ENCODE measurements around the gene GAST.
A peak's percentile ranks its signal among the peaks of the same experiment; 100 is the strongest.
"Not testable (repeated sequence)": the region's sequence is repeated elsewhere in the genome, so short reads cannot be mapped to it uniquely, and the experiment has no call there.

Gene GAST

DNA sequence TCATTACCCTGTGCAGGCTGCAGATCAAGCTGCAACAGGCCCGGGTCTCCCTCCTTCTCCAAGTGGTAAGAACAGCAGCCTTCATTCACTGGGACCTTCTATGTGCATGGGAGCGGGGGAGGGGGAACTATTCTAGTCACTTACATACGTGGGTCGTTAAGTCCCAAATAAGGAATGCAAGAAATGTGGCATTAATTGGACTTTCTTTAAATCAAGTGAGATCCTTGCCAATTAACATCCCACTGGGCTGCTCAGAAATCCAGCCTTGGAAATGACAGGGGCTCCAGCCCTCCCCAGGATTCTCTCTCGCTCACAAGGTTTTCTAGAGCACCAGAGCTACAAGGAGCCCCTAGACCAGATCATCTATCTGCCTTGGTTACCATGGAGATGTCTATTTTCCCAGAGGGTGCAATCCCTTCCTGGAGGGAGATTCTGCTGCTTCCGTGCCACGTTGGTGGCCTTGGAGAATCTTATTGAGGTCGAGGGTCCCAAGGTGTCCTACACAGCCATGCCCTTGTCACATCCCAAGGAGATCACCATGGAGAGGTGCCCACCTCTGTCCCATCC is 28.6 kb upstream of the GAST start:
- Histone ChIP-seq H3K4me3 (ENCODE audit: low read length in 2 of 2) (no peak overlapping the region), H3K9me3 (replicated peaks in 1 of 2; ENCODE audit: control insufficient read depth in 2 of 2, insufficient read depth in 1 of 2, low read depth in 1 of 2, low read length in 2 of 2) (no peaks in the 10 kb centered on the region), H3K18ac (ENCODE audit: low read length) (no peak overlapping the region), H3K27ac (replicated peaks; ENCODE audit: low read length) (peak overlapping the region; percentile 34), H3K36me3 (replicated peaks in 1 of 2; ENCODE audit: control insufficient read depth in 2 of 2, insufficient read depth in 2 of 2, low read length in 2 of 2) (no peaks in the 10 kb centered on the region), H2BK15ac (ENCODE audit: low read length) (no peak overlapping the region), H4K91ac (ENCODE audit: low read depth, low read length, poor library complexity) (no peak overlapping the region), H3K4me2 (ENCODE audit: insufficient read depth, low read length, poor library complexity, severe bottlenecking) (peak overlapping the region; percentile 15), H2BK120ac (ENCODE audit: low read depth, low read length) (no peak overlapping the region), H3K27me3 (ENCODE audit: control insufficient read depth in 3 of 3, insufficient read depth in 3 of 3, low read depth in 1 of 3, low read length in 3 of 3) (no peaks in the 10 kb centered on the region), H3K4me1 (ENCODE audit: control insufficient read depth in 2 of 2, insufficient read depth in 1 of 2, low read depth in 1 of 2, low read length in 2 of 2) (peaks cover 14 to 15% of the 10 kb centered on the region in 2 donors), H2BK5ac (ENCODE audit: low read length) (no peak overlapping the region), H3K79me1 (ENCODE audit: low read depth, low read length) (no peaks in the 10 kb centered on the region), H3K9ac (ENCODE audit: low read depth, low read length, poor library complexity) (no peak overlapping the region), H3K23ac (ENCODE audit: low read depth, low read length, poor library complexity) (no peak overlapping the region), H3K14ac (ENCODE audit: low read length) (no peak overlapping the region), H3K4ac (ENCODE audit: low read length) (no peak overlapping the region), H4K8ac (ENCODE audit: low read depth, low read length) (no peak overlapping the region), H2BK12ac (ENCODE audit: low read length) (no peak overlapping the region), H2AK5ac (ENCODE audit: low read depth, low read length) (no peak overlapping the region), H2AFZ (ENCODE audit: low read length) (peak overlapping the region; percentile 21)
- no CpG with 5 or more reads among the region's 8 CpGs for WGBS, 2 donors (ENCODE audit: extremely low coverage in 2 of 2, insufficient read length in 2 of 2, insufficient replicate concordance in 1 of 2)
- no peak for DNase-seq (ENCODE audit: low spot score)

DNA sequence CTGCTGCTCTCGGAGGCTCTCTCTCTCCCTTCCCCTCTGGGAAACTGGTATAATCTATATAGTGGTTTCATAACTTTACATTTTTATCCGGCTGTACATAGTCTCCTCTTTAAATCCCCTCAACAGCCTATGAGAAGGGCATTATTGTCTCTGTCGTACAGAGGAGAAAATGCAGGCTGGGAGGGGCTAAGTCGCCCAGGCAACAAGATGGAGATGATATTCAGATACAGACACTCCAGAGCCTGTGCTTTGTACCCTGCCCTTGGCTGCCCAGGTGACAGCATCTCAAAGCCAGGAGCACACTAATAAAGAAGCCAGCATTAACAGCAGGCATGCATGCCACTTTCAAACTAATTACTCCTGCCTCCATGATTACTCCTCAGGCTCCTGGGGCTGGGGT is 28.1 kb upstream of the GAST start:
- H3K4me2 ChIP-seq (ENCODE audit: insufficient read depth, low read length, poor library complexity, severe bottlenecking) = no peak overlapping the region
- peaks cover 13 to 14% of the 10 kb centered on the region in 2 donors for H3K4me1 ChIP-seq (ENCODE audit: control insufficient read depth in 2 of 2, insufficient read depth in 1 of 2, low read depth in 1 of 2, low read length in 2 of 2)
- DNase-seq (ENCODE audit: low spot score) = no peak
- no peak overlapping the region for H2BK15ac ChIP-seq (ENCODE audit: low read length)
- no peak overlapping the region for H3K23ac ChIP-seq (ENCODE audit: low read depth, low read length, poor library complexity)
- peak overlapping the region; percentile 21 for H2AFZ ChIP-seq (ENCODE audit: low read length)
- H2BK120ac ChIP-seq (ENCODE audit: low read depth, low read length) = no peak overlapping the region
- no peaks in the 10 kb centered on the region for H3K27me3 ChIP-seq (ENCODE audit: control insufficient read depth in 3 of 3, insufficient read depth in 3 of 3, low read depth in 1 of 3, low read length in 3 of 3)
- H2AK5ac ChIP-seq (ENCODE audit: low read depth, low read length) = peak overlapping the region; percentile 12
- no peak overlapping the region for H3K4ac ChIP-seq (ENCODE audit: low read length)
- H3K9ac ChIP-seq (ENCODE audit: low read depth, low read length, poor library complexity) = no peak overlapping the region
- H4K91ac ChIP-seq (ENCODE audit: low read depth, low read length, poor library complexity) = no peak overlapping the region
- no peak overlapping the region for H3K27ac ChIP-seq (replicated peaks; ENCODE audit: low read length)
- no peak overlapping the region for H4K8ac ChIP-seq (ENCODE audit: low read depth, low read length)
- H3K36me3 ChIP-seq (replicated peaks in 1 of 2; ENCODE audit: control insufficient read depth in 2 of 2, insufficient read depth in 2 of 2, low read length in 2 of 2) = no peaks in the 10 kb centered on the region
- H3K79me1 ChIP-seq (ENCODE audit: low read depth, low read length) = peaks cover 2% of the 10 kb centered on the region
- H3K14ac ChIP-seq (ENCODE audit: low read length) = no peak overlapping the region
- no peak overlapping the region for H2BK12ac ChIP-seq (ENCODE audit: low read length)
- no CpG with 5 or more reads among the region's 4 CpGs for WGBS, 2 donors (ENCODE audit: extremely low coverage in 2 of 2, insufficient read length in 2 of 2, insufficient replicate concordance in 1 of 2)
- no peaks in the 10 kb centered on the region for H3K9me3 ChIP-seq (replicated peaks in 1 of 2; ENCODE audit: control insufficient read depth in 2 of 2, insufficient read depth in 1 of 2, low read depth in 1 of 2, low read length in 2 of 2)
- H3K18ac ChIP-seq (ENCODE audit: low read length) = no peak overlapping the region
- no peak overlapping the region for H3K4me3 ChIP-seq (ENCODE audit: low read length in 2 of 2)
- H2BK5ac ChIP-seq (ENCODE audit: low read length) = no peak overlapping the region

DNA sequence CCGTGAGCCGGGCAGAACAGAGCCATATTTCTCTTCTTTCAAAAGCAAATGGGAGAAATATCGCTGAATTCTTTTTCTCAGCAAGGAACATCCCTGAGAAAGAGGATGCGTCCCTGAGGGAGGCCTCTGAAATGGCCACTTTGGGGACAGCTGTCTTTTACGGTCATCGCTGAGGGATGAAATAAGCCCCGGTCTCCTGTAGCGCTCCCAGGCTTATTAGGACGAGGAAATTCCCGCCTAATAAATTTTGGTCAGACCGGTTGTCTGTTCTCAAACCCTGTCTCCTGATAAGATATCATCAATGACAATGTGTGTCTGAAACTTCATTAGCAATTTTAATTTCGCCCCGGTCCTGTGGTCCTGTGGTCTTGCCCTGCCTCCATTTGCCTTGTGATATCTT is 26.4 kb upstream of the GAST start:
- H2BK120ac ChIP-seq (ENCODE audit: low read depth, low read length); H2AK5ac ChIP-seq (ENCODE audit: low read depth, low read length); H3K9me3 ChIP-seq (replicated peaks in 1 of 2; ENCODE audit: control insufficient read depth in 2 of 2, insufficient read depth in 1 of 2, low read depth in 1 of 2, low read length in 2 of 2); H3K9ac ChIP-seq (ENCODE audit: low read depth, low read length, poor library complexity); H2BK5ac ChIP-seq (ENCODE audit: low read length); H3K4me2 ChIP-seq (ENCODE audit: insufficient read depth, low read length, poor library complexity, severe bottlenecking); H2AFZ ChIP-seq (ENCODE audit: low read length); DNase-seq (ENCODE audit: low spot score); H3K4ac ChIP-seq (ENCODE audit: low read length); H4K8ac ChIP-seq (ENCODE audit: low read depth, low read length); H3K18ac ChIP-seq (ENCODE audit: low read length); H3K27ac ChIP-seq (replicated peaks; ENCODE audit: low read length); H4K91ac ChIP-seq (ENCODE audit: low read depth, low read length, poor library complexity); H2BK15ac ChIP-seq (ENCODE audit: low read length); H3K79me1 ChIP-seq (ENCODE audit: low read depth, low read length); H3K27me3 ChIP-seq (ENCODE audit: control insufficient read depth in 3 of 3, insufficient read depth in 3 of 3, low read depth in 1 of 3, low read length in 3 of 3); H3K4me3 ChIP-seq (ENCODE audit: low read length in 2 of 2); H3K14ac ChIP-seq (ENCODE audit: low read length); H3K23ac ChIP-seq (ENCODE audit: low read depth, low read length, poor library complexity); H2BK12ac ChIP-seq (ENCODE audit: low read length): not testable (repeated sequence)
- Histone ChIP-seq H3K4me1 (ENCODE audit: control insufficient read depth in 2 of 2, insufficient read depth in 1 of 2, low read depth in 1 of 2, low read length in 2 of 2) (peaks cover 13 to 15% of the 10 kb centered on the region in 2 donors), H3K36me3 (replicated peaks in 1 of 2; ENCODE audit: control insufficient read depth in 2 of 2, insufficient read depth in 2 of 2, low read length in 2 of 2) (peaks cover 8 to 14% of the 10 kb centered on the region in 2 donors)
- no CpG with 5 or more reads among the region's 13 CpGs for WGBS, 2 donors (ENCODE audit: extremely low coverage in 2 of 2, insufficient read length in 2 of 2, insufficient replicate concordance in 1 of 2)

DNA sequence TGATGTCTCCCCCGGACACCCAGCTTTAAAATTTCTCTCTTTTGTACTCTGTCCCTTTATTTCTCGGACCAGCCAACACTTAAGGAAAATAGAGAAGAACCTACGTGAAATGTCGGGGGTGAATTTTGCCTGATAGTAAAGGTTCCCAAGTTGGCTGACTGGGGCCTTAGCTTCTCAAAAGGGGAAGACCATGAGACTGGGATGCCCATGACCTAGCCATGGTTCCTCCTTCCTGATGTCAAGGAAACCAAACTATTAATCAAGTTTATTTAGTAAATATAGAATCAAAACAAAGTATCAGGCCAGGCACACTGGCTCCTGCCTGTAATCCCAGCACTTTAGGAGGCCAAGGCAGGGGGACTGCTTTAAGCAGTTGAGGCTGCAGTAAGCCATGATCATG is 25.9 kb upstream of the GAST start:
- H2AK5ac ChIP-seq (ENCODE audit: low read depth, low read length) = no peak overlapping the region
- no peak overlapping the region for H3K4ac ChIP-seq (ENCODE audit: low read length)
- no peak overlapping the region for H4K91ac ChIP-seq (ENCODE audit: low read depth, low read length, poor library complexity)
- H3K4me3 ChIP-seq (ENCODE audit: low read length in 2 of 2) = no peak overlapping the region
- no peak overlapping the region for H2BK15ac ChIP-seq (ENCODE audit: low read length)
- H3K9me3 ChIP-seq (replicated peaks in 1 of 2; ENCODE audit: control insufficient read depth in 2 of 2, insufficient read depth in 1 of 2, low read depth in 1 of 2, low read length in 2 of 2) = no peaks in the 10 kb centered on the region
- H3K23ac ChIP-seq (ENCODE audit: low read depth, low read length, poor library complexity) = no peak overlapping the region
- H3K14ac ChIP-seq (ENCODE audit: low read length) = no peak overlapping the region
- H3K18ac ChIP-seq (ENCODE audit: low read length) = no peak overlapping the region
- H3K4me1 ChIP-seq (ENCODE audit: control insufficient read depth in 2 of 2, insufficient read depth in 1 of 2, low read depth in 1 of 2, low read length in 2 of 2) = peaks cover 13 to 15% of the 10 kb centered on the region in 2 donors
- WGBS, 2 donors (ENCODE audit: extremely low coverage in 2 of 2, insufficient read length in 2 of 2, insufficient replicate concordance in 1 of 2) = no CpG with 5 or more reads among the region's 4 CpGs
- DNase-seq (ENCODE audit: low spot score) = no peak
- H3K9ac ChIP-seq (ENCODE audit: low read depth, low read length, poor library complexity) = no peak overlapping the region
- peaks cover 7% of the 10 kb centered on the region for H3K79me1 ChIP-seq (ENCODE audit: low read depth, low read length)
- H3K27ac ChIP-seq (replicated peaks; ENCODE audit: low read length) = no peak overlapping the region
- no peak overlapping the region for H2BK5ac ChIP-seq (ENCODE audit: low read length)
- H3K27me3 ChIP-seq (ENCODE audit: control insufficient read depth in 3 of 3, insufficient read depth in 3 of 3, low read depth in 1 of 3, low read length in 3 of 3) = no peaks in the 10 kb centered on the region
- H2BK120ac ChIP-seq (ENCODE audit: low read depth, low read length) = no peak overlapping the region
- H3K36me3 ChIP-seq (replicated peaks in 1 of 2; ENCODE audit: control insufficient read depth in 2 of 2, insufficient read depth in 2 of 2, low read length in 2 of 2) = peaks cover 13 to 20% of the 10 kb centered on the region in 2 donors
- no peak overlapping the region for H3K4me2 ChIP-seq (ENCODE audit: insufficient read depth, low read length, poor library complexity, severe bottlenecking)
- H2BK12ac ChIP-seq (ENCODE audit: low read length) = no peak overlapping the region
- no peak overlapping the region for H2AFZ ChIP-seq (ENCODE audit: low read length)
- H4K8ac ChIP-seq (ENCODE audit: low read depth, low read length) = no peak overlapping the region
